Ishikawa (cell line): ENCODE data around the gene AFG1L.

Experiments
- CEBPB ChIP-seq: IDR thresholded peaks from 2 replicates; pipeline ENCODE4 v1.6.1; 2012
- CREB1 ChIP-seq: IDR thresholded peaks from 2 replicates; pipeline ENCODE4 v1.6.1; 2012; ENCODE audit warnings: low read depth
- EGR1 ChIP-seq: IDR thresholded peaks from 2 replicates; pipeline ENCODE4 v1.6.1; 2012
- EP300 ChIP-seq: IDR thresholded peaks from 2 replicates; pipeline ENCODE4 v1.6.1; 2012; ENCODE audit warnings: borderline replicate concordance
- FOXM1 ChIP-seq: IDR thresholded peaks from 2 replicates; pipeline ENCODE4 v1.6.1; 2012; ENCODE audit warnings: low read depth, borderline replicate concordance
- NFIC ChIP-seq: IDR thresholded peaks from 2 replicates; pipeline ENCODE4 v1.6.1; 2012
- RAD21 ChIP-seq: IDR thresholded peaks from 2 replicates; pipeline ENCODE4 v1.6.1; 2012; ENCODE audit warnings: low read depth
- REST ChIP-seq: IDR thresholded peaks from 2 replicates; pipeline ENCODE4 v1.6.1; 2012; ENCODE audit warnings: low read depth, mild to moderate bottlenecking
- TAF1 ChIP-seq: IDR thresholded peaks from 2 replicates; pipeline ENCODE4 v1.6.1; 2012; ENCODE audit warnings: low read depth, mild to moderate bottlenecking
- TCF12 ChIP-seq: IDR thresholded peaks from 2 replicates; pipeline ENCODE4 v1.6.1; 2012; ENCODE audit warnings: low read depth
- TEAD4 ChIP-seq: IDR thresholded peaks from 2 replicates; pipeline ENCODE4 v1.6.1; 2012
- USF1 ChIP-seq: IDR thresholded peaks from 2 replicates; pipeline ENCODE4 v1.6.1; 2012
- YY1 ChIP-seq: IDR thresholded peaks from 2 replicates; pipeline ENCODE4 v1.6.1; 2012; ENCODE audit warnings: low read depth
- ZBTB7A ChIP-seq: IDR thresholded peaks from 2 replicates; pipeline ENCODE4 v1.6.1; 2012; ENCODE audit warnings: low read depth
- TF ChIP-seq, protein P1 (sequence below): IDR thresholded peaks from 2 replicates; pipeline ENCODE4 v1.6.1; 2012

Gene AFG1L

DNA sequence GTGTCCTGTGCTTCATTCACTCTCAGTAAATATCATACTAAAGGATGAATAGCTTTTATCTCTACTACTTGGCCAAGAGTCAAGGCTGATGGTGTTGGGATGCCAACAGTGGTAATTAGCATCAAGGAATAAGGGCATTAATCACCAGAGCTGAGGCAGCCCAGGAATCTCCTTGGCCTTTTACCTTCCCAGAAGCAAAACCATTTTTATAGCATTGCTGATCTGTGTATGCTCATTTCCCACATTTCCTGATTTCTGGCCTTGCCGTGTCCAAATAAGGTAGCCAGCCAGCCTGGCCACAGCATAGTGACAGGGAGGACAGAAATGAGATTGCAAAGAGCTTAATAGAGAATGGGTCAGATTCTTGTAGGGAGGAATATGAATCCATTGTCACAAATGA, 189.2 kb downstream of the AFG1L start:
- no peak for TF ChIP-seq TCF12
- TF ChIP-seq EP300, result no peak
- no peak for TF ChIP-seq ZBTB7A
- TF ChIP-seq USF1, result no peak
- no peak for TF ChIP-seq TEAD4
- no peak for TF ChIP-seq NFIC
- no peak for TF ChIP-seq EGR1
- no peak for TF ChIP-seq CREB1
- TF ChIP-seq CEBPB, result no peak
- TF ChIP-seq, protein P1, sequence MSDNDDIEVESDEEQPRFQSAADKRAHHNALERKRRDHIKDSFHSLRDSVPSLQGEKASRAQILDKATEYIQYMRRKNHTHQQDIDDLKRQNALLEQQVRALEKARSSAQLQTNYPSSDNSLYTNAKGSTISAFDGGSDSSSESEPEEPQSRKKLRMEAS, result no peak
- no peak for TF ChIP-seq RAD21
- TF ChIP-seq FOXM1, result no peak
- TF ChIP-seq YY1, result no peak
- TF ChIP-seq REST, result no peak
- no peak for TF ChIP-seq TAF1

- no peak for TF ChIP-seq FOXM1
- no peak for TF ChIP-seq RAD21
- TF ChIP-seq, protein P1, result no peak
- TF ChIP-seq EGR1, result no peak
- no peak for TF ChIP-seq NFIC
- TF ChIP-seq REST, result no peak
These were observed 194.8 kb downstream of the AFG1L start for GRCh38 chr6:108489699-108490098.

- no peak for TF ChIP-seq TEAD4
- TF ChIP-seq RAD21, result peak; percentile 76
These were observed 197.4 kb downstream of the AFG1L start for GRCh38 chr6:108492131-108492766.

DNA sequence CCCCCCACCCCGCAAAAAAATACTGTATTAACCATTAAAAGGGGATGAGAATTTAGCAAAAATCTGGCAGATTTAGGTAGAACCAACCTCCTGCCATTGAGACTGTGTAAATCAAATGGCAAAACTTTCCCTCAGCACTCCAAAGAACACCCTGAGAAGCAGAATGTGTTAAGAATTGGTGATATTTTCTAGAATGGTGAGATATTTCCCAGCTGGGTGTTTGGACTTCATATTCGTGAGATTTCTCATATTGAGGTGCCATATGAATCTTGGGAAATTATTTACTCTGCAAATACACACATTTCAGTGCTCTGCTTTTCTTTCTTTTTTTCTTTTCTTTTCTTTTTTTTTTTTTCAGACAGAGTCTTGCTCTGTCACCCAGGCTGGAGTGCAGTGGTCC, 199.6 kb downstream of the AFG1L start:
- TF ChIP-seq REST (no peak), CREB1 (no peak), TAF1 (no peak), ZBTB7A (no peak), RAD21 (no peak), TEAD4 (no peak), NFIC (no peak), USF1 (no peak), EP300 (no peak), FOXM1 (no peak), EGR1 (no peak), TCF12 (no peak), YY1 (no peak), CEBPB (no peak)
- TF ChIP-seq, protein P1, result no peak

DNA sequence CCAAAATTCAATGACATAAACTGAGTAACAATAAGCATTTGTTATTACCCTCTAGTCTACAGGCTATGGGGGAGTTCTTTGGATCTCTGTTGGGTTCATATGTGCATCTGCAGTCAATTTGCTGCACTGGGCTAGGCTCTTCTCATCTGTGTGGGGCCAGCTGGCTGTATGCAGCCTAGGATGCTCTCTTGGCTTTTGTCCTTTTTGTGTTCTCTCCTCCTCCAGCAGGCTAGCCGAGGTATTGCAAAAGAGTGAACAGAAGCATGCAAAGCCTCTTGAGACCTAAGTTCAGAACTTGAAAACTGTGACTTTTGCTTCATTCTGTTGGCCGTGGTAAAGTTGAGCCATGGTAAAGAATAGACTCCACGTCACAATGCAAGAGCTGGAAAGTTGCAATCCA, 203.0 kb downstream of the AFG1L start:
- TF ChIP-seq RAD21 (peak; percentile 47; the same call in 1 of the 2 replicates), NFIC (no peak)
